ENCODE data around the gene RGS14.

DNA sequence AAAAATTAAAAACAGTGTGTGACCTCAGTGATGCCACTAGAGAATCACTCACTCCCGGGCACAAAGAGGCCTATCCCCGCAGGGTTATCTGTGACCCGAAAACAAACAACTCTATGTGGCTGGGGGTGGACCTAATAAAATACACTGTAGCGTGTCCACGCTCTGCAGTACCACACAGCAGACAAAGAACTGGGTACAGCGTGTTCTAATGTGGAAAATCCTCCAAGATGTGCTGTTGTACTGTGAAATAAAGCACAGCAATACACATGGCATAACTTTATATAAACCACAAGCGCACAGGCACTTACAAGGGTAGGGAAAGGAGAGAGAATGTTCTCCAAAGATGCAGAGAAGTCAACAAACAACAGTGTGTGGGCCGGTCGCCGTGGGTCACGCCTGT, 18.4 kb downstream of the RGS14 start:
- TF ChIP-seq POLR2A (IDR thresholded peaks at IDR 0.05): no peak
- TF ChIP-seq POLR2AphosphoS5 (IDR thresholded peaks at IDR 0.05): no peak
